Neural cell (in vitro differentiated cells): ENCODE measurements around the gene GNAQ. TPM values are rescaled to one million over a fixed set of nuclear protein-coding genes. Genes with fewer than 3 reads are reported as not detected.

Experiments used
- H2AFZ ChIP-seq: fragments of 200-600, 300-800 bp; sonication (generic), shearing (Covaris generic); 2 replicates; pipeline ENCODE4 v1.6.0; 2014; ENCODE audit warnings: low read depth, mild to moderate bottlenecking, antibody characterized with exemption, low read length, moderate library complexity
- H3F3A ChIP-seq: fragments of 200-600 bp; shearing (Covaris generic); 2 replicates; pipeline ENCODE4 v1.6.1; 2016; ENCODE audit warnings: mild to moderate bottlenecking, moderate library complexity, mixed read lengths, antibody characterized with exemption, low read length; ENCODE audit not compliant: insufficient read depth, poor library complexity, severe bottlenecking
- H3K27ac ChIP-seq: fragments of 200-600, 300-800 bp; sonication (generic), shearing (Covaris generic); 2 replicates; pipeline ENCODE4 v1.5.1; 2014; ENCODE audit warnings: mild to moderate bottlenecking, low read length, moderate library complexity
- H3K27me3 ChIP-seq: fragments of 300-800, 200-600 bp; sonication (generic), shearing (Covaris generic); 2 replicates; pipeline ENCODE4 v1.6.0; 2014; ENCODE audit warnings: mild to moderate bottlenecking, low read depth, low read length, moderate library complexity; ENCODE audit not compliant: insufficient read depth
- H3K36me3 ChIP-seq: fragments of 300-800, 200-600 bp; sonication (generic), shearing (Covaris generic); 2 replicates; pipeline ENCODE4 v1.5.1; 2014; ENCODE audit warnings: mild to moderate bottlenecking, antibody characterized with exemption, low read length, moderate library complexity; ENCODE audit not compliant: insufficient read depth
- H3K4me2 ChIP-seq: fragments of 300-800, 200-600 bp; sonication (generic), shearing (Covaris generic); 2 replicates; pipeline ENCODE4 v1.6.0; 2014; ENCODE audit warnings: mild to moderate bottlenecking, low read length
- H3K4me3 ChIP-seq: fragments of 300-800, 200-600 bp; sonication (generic), shearing (Covaris generic); 2 replicates; pipeline ENCODE4 v1.5.1; 2014; ENCODE audit warnings: mild to moderate bottlenecking, low read length, moderate library complexity
- H3K79me2 ChIP-seq: fragments of 200-600 bp; shearing (Covaris generic); replicated peaks from 2 replicates; pipeline ENCODE4 v1.6.0; 2014; ENCODE audit warnings: mild to moderate bottlenecking, low read length, moderate library complexity; ENCODE audit not compliant: insufficient read depth
- H3K9ac ChIP-seq: fragments of 300-800, 200-600 bp; sonication (generic), shearing (Covaris generic); 2 replicates; pipeline ENCODE4 v1.6.1; 2016; ENCODE audit warnings: mild to moderate bottlenecking, low read length, mixed read lengths
- H3K9me2 ChIP-seq: fragments of 200-600 bp; shearing (Covaris generic); 2 replicates; pipeline ENCODE4 v1.6.1; 2016; ENCODE audit warnings: mild to moderate bottlenecking, low read length, mixed read lengths; ENCODE audit not compliant: insufficient read depth
- H3K9me3 ChIP-seq: fragments of 200-600, 300-800 bp; sonication (generic), shearing (Covaris generic); 2 replicates; pipeline ENCODE4 v1.6.1; 2016; ENCODE audit warnings: mild to moderate bottlenecking, mixed run types, low read length, moderate library complexity, mixed read lengths
- H4K20me1 ChIP-seq: fragments of 200-600 bp; shearing (Covaris generic); 2 replicates; pipeline ENCODE4 v1.6.1; 2016; ENCODE audit warnings: mild to moderate bottlenecking, mixed run types; ENCODE audit not compliant: insufficient read depth
- CTCF ChIP-seq: fragments of 450-650 bp; IDR thresholded peaks from 2 replicates; pipeline ENCODE4 v1.5.1; 2014; ENCODE audit warnings: antibody characterized with exemption, mild to moderate bottlenecking, moderate library complexity; ENCODE audit not compliant: poor library complexity, severe bottlenecking
- EP300 ChIP-seq: fragments of 450-650 bp; conservative IDR thresholded peaks from 2 replicates; pipeline ENCODE4 v1.6.1; 2014; ENCODE audit warnings: antibody characterized with exemption, mild to moderate bottlenecking, moderate library complexity; ENCODE audit not compliant: poor library complexity, severe bottlenecking
- EZH2 ChIP-seq: fragments of 200-600, 300-800 bp; shearing (Covaris generic), sonication (generic); IDR thresholded peaks from 2 replicates; pipeline ENCODE4 v1.6.1; 2014; ENCODE audit warnings: antibody characterized with exemption, low read length, borderline replicate concordance, mild to moderate bottlenecking; ENCODE audit not compliant: insufficient read depth, poor library complexity, severe bottlenecking
- MXI1 ChIP-seq: fragments of 450-650 bp; conservative IDR thresholded peaks from 2 replicates; pipeline ENCODE4 v1.6.1; 2014; ENCODE audit warnings: antibody characterized with exemption, mild to moderate bottlenecking; ENCODE audit not compliant: poor library complexity, severe bottlenecking
- POLR2AphosphoS5 ChIP-seq: IDR thresholded peaks from 2 replicates; pipeline ENCODE4 v1.6.1; 2012
- RAD21 ChIP-seq: fragments of 450-650 bp; conservative IDR thresholded peaks from 2 replicates; pipeline ENCODE4 v1.6.1; 2014; ENCODE audit warnings: antibody characterized with exemption, mild to moderate bottlenecking, moderate library complexity
- REST ChIP-seq: IDR thresholded peaks from 2 replicates; pipeline ENCODE4 v1.6.1; 2012; ENCODE audit warnings: borderline replicate concordance
- SMC3 ChIP-seq: fragments of 450-650 bp; conservative IDR thresholded peaks from 2 replicates; pipeline ENCODE4 v1.6.1; 2014; ENCODE audit warnings: antibody characterized with exemption, mild to moderate bottlenecking, moderate library complexity; ENCODE audit not compliant: poor library complexity
- TAF1 ChIP-seq: IDR thresholded peaks from 2 replicates; pipeline ENCODE4 v1.6.1; 2012; ENCODE audit warnings: low read depth
- polyA plus RNA-seq: library from polyadenylated mRNA; depleted of rRNA; stranded (reverse); fragments of >200 nt; gene quantifications from 2 replicates; pipeline ENCODE4 v1.2.3, GENCODE V29; 2014

GNAQ gene
- polyA plus RNA-seq, 1 donor from 2014 or later = 86.7 TPM

GRCh38 chr9:78073722-78074121 is 42.1 kb upstream of the GNAQ start:
- no peaks in the 10 kb centered on the region for H3F3A ChIP-seq
- H3K79me2 ChIP-seq = no peaks in the 10 kb centered on the region
- H3K4me3 ChIP-seq = no peak overlapping the region
- no peak overlapping the region for H3K27ac ChIP-seq
- H3K4me2 ChIP-seq = no peak overlapping the region
- no peaks in the 10 kb centered on the region for H3K9me2 ChIP-seq
- H3K27me3 ChIP-seq = no peaks in the 10 kb centered on the region
- H2AFZ ChIP-seq = no peak overlapping the region
- no peak overlapping the region for H3K9ac ChIP-seq
- H3K9me3 ChIP-seq = no peaks in the 10 kb centered on the region
- H3K36me3 ChIP-seq = no peaks in the 10 kb centered on the region
- no peak for TF ChIP-seq EP300
- TF ChIP-seq TAF1 = no peak
- TF ChIP-seq POLR2AphosphoS5 = no peak
- no peaks in the 10 kb centered on the region for H4K20me1 ChIP-seq

- no peak overlapping the region for H2AFZ ChIP-seq
- no peaks in the 10 kb centered on the region for H3K9me3 ChIP-seq
- H3K79me2 ChIP-seq = no peaks in the 10 kb centered on the region
- no peak overlapping the region for H3K4me3 ChIP-seq
- H3K4me2 ChIP-seq = no peak overlapping the region
- TF ChIP-seq RAD21 (no peak), EP300 (no peak), SMC3 (no peak), POLR2AphosphoS5 (no peak), MXI1 (no peak), EZH2 (no peak), TAF1 (no peak), REST (no peak), CTCF (no peak)
- H3K9me2 ChIP-seq = no peaks in the 10 kb centered on the region
- H3K27me3 ChIP-seq = no peaks in the 10 kb centered on the region
- no peaks in the 10 kb centered on the region for H4K20me1 ChIP-seq
- H3F3A ChIP-seq = no peaks in the 10 kb centered on the region
- H3K36me3 ChIP-seq = no peaks in the 10 kb centered on the region
- no peak overlapping the region for H3K9ac ChIP-seq
- H3K27ac ChIP-seq = no peak overlapping the region
Observed at GRCh38 chr9:78072586-78073199, 41.1 kb upstream of the GNAQ start.

- Histone ChIP-seq H4K20me1 (no peaks in the 10 kb centered on the region), H3K27ac (no peak overlapping the region), H3K9me3 (no peaks in the 10 kb centered on the region), H3K9me2 (no peaks in the 10 kb centered on the region), H3F3A (no peaks in the 10 kb centered on the region), H3K9ac (no peak overlapping the region), H3K4me3 (no peak overlapping the region), H3K79me2 (no peaks in the 10 kb centered on the region), H3K27me3 (no peaks in the 10 kb centered on the region), H2AFZ (no peak overlapping the region), H3K36me3 (no peaks in the 10 kb centered on the region), H3K4me2 (no peak overlapping the region)
- TF ChIP-seq REST (no peak), POLR2AphosphoS5 (no peak), CTCF (no peak), MXI1 (no peak)
Observed at GRCh38 chr9:78070521-78070920, 38.9 kb upstream of the GNAQ start.
